Measurements from ENCODE around the gene FOS.
"Not testable (repeated sequence)": the region's sequence is repeated elsewhere in the genome, so short reads cannot be mapped to it uniquely, and the experiment has no call there.

FOS gene

DNA sequence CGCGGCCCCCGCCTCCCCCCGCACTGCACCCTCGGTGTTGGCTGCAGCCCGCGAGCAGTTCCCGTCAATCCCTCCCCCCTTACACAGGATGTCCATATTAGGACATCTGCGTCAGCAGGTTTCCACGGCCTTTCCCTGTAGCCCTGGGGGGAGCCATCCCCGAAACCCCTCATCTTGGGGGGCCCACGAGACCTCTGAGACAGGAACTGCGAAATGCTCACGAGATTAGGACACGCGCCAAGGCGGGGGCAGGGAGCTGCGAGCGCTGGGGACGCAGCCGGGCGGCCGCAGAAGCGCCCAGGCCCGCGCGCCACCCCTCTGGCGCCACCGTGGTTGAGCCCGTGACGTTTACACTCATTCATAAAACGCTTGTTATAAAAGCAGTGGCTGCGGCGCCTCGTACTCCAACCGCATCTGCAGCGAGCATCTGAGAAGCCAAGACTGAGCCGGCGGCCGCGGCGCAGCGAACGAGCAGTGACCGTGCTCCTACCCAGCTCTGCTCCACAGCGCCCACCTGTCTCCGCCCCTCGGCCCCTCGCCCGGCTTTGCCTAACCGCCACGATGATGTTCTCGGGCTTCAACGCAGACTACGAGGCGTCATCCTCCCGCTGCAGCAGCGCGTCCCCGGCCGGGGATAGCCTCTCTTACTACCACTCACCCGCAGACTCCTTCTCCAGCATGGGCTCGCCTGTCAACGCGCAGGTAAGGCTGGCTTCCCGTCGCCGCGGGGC is at the start of gene FOS:
TSS of gene FOS (plus strand) at position 407 of the 731 bp plus-strand sequence. CDS start at position 562, 155 bp downstream.
- DNase-seq (ENCODE audit: low spot score): peak; percentile 95

DNA sequence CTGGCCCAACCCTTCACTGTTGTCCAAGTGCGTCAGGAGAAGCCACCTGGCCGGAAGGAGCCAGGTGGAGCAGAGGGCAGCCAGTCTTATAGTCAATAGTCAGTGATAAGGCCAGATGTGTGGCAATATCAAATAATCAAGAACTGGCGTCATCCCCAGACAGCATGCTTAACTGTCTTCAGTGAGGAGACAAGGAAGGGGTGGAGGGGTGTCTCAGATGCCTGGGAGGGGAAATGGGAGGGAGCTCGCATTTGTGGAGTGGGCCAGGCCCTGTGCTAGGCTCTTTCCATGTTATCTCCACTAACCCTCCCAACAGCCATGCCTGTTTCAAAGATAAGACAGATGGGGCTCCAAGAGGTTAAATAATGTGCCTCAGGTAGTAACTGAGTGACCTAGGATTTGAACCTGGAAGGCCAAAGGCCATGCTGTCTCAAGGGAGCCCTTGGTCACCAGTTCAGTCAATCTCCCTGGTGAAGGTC is 48.9 kb upstream of the FOS start:
- no peak for DNase-seq (ENCODE audit: low spot score)

DNA sequence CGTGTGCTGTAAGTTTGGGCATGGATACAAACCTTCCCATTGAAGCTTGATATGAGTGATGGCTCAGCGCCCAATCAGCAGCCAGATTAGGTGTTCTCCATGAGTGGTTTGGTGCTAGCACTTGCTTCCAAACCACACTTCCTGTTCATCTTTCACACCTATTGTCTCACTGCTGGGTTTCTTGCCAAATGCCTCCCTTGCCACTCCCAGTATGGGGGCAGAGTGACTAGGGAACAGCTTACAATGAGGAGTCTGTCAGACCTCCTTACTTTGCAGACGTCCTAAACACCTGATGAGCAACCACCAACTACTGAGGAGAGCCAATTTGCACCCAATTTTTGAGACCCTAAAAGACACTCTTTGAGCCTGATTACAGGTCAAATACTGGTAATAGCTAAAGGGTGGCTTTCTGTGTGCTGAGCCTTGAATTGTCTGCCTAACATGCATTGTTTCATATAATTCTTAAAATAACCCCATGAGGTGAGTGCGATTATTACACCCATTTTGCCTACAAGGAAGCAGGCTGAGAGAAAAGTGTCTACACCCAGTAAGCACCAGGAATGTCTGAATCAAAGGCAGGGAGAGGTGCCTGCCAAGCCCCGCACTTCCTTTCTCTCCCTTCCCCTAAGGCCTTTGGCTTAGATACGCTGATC is 48.4 kb upstream of the FOS start:
- DNase-seq (ENCODE audit: low spot score): no peak

DNA sequence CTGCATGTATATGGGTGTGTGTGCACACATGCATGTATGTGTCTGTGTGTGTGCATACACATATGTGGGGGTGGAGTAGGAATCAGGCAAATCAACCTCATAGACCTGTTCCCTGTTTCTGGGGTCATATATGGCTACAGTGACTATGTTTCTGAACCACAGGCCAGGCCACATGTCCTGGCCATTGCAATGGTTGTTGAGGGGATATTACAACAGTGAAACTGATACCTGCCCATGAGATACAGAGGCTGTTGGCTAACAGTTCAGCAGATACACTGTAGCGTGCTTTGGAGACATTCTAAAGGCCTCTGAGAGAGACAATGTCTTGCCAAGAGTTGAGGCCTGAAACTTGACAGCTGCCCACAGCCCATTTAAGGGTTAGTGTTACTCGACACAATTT is 47.3 kb upstream of the FOS start:
- no peak for DNase-seq (ENCODE audit: low spot score)

DNA sequence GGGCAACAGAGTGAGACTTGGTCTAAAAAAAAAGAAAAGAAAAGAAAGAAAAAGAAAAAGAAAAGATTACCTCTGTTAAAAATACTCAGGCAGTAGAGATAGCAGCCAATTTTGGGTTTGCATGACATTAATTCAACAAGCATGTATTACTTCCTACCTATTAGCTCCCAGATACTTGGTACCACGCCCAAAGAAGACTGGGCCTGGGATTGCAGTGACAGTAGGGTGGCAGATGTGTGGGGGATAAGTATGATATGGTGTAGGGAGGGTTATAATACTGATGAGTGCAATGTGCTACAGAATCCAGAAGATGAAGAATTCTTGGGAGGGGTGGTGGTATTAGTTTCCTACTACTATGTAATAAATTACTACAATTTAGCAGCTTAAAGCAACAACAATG is 46.4 kb upstream of the FOS start:
- DNase-seq (ENCODE audit: low spot score): no peak

DNA sequence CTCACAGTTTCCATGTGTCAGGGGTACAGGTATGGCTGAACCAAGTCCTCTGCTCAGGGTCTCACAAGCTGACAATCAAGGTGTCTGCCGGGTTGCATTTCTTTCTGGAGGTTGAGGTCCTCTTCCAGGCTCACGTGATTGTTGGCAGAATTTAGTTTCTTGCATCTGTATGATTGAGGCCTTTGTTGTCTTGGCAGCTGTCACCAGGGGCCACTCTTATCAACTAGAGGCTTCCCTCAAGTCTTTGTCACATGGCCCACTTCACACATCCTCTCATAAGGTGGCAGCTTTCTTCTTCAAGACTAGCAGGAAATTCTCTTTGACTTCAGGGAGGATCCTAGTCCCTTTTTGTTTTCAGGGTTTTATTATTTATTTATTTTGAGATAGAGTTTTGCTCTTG is 46.0 kb upstream of the FOS start:
- no peak for DNase-seq (ENCODE audit: low spot score)

DNA sequence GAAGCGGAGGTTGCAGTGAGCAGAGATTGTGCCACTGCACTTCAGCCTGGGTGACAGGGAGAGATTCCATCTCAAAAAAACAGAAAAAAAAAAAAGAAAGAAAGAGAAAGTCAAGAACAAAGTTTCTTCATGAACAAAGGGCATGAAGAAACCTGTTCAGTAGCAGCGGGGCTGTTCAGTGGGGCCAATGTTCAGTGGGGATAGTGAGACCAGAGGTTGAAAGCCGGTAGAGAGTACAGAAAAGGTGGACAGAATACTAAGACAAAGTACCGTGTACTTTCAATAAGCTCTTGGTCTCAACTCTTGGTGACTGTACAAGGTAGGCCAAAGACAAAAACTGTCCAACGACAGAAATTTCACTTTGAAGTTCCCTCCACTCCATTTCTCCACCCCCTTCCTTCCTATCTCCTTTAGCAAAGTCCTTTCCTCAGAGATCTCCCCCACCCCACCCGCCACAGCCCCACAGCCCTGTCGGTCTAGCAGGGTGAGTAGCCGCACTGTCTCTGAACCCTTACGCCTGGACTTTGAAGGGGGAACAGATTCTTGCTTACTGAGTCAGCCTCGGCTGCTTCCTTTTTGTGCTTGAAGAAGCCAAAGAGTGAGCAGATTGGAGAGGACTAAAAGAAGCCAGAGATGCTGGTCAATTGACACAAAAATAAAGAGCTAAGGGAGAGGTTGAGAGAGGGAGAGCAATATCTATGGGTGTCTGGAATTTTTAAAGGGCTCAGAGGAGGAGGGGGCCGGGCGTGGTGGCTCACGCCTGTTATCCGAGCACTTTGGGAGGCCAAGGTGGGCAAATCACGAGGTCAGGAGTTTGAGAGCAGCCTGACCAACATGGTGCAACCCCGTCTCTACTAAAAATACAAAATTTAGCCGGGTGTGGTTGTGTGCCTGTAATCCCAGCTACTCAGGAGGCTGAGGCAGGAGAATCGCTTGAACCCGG is 44.2 kb upstream of the FOS start:
- no peak for DNase-seq (ENCODE audit: low spot score)

DNA sequence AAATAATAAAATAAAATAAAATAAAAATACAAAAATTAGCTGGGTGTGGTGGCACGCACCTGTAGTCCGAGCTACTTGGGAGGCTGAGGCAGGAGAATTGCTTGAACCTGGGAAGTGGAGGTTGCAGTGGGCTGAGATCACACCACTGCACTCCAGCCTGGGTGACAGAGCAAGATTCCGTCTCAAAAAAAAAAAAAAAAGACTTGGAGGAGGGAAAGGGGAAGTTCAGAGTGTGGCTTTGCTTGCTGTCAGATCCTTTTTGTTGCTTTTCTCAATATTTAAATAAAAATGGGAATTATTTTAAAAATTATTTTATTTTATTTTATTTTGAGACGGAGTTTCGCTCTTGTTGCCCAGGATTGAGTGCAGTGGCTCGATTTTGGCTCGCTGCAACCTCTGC is 43.4 kb upstream of the FOS start:
- DNase-seq (ENCODE audit: low spot score): not testable (repeated sequence)

DNA sequence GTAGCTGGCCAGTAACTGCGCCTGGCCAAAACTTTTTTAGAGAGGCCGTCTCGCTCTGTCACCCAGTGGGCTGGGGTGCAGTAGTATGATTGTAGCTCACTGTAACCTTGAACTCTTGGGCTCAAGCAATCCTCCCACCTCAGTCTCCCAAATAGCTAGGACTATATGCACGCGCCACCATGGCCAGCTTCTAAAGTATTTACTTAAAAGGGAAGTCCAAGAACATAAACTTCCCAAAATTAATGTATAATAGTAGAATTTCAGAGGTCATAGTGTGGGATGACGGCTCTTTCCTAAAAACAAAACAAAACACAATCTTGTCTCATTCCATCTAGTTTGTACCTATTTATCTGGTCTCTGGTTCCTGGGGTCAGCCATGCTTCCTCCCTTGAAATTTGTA is 42.2 kb upstream of the FOS start:
- DNase-seq (ENCODE audit: low spot score): no peak

DNA sequence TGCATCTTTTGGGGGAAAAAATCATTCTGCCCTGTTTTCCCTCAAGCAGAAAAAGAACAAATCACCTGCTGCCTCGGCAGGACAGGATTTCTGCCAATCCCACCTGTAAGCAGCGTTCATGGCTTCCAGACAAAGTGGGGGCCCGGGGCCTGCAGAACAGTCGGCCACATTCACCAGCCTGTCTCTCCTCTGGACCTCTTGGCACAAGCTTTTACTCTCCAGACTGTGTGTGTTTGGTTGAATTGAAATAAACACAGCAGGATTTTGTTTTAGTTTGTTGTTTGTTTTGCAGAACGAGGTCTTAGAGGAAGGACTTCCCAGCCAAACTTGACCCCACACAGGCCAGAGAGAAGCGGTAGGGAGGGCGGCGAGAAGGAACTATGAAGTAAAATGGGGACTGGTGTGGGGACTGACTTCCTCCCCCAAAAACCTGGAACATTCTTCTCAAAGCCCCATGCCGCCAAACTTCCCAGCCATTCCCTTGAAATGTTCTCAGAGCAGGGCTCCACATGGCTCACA is 41.7 kb upstream of the FOS start:
- DNase-seq (ENCODE audit: low spot score): no peak

DNA sequence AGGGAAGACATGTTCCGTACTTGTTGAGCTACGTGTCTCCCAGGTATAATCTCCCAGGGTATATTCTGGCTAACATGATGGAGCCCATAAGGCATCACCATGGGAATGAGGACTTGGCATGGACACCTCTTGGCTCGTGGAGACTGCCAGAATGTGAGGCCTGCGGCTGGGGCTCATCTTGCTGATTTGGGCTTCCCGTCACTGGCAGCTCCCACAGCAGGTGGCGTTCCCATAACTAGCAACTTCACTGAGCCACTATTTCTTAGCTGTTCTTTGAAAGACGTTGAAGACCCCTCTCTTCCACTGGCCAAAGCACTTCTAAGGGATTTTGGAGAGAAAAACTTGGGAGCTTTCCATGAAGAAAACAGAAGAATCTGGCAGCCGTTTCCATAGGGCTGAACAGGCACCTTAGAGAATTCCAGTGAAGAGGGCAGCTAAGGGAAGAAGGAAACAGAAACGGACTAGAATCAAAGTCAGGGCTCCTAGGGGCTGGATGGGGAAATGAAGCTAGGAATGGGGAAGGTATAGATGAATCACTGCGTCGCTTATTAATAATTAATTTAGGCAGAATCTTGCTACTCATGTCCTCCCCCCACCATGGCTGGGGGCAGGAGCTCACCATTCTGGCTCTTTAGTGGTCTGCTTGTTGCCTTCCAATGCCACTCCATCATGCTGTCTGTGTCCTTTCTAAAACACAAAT is 39.7 kb upstream of the FOS start:
- DNase-seq (ENCODE audit: low spot score): no peak

DNA sequence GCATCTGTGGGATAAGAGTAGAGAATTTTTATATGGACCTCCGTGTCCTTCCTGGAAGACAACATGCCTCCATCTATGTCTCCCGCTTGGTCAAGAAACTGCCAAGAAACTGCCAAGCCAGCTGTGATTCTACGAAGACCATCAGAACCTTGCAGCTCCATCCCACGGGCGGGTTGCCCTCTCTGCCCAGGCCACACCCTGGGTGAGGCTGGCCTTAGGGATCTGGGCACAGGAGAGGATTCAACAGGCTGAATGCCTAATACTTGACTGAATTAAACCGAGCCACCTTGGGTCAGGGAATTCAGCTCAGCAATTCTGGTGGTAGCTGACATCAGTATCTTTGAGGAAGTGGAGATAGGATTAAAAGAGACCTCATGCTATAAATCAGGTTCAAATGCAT is 37.8 kb upstream of the FOS start:
- no peak for DNase-seq (ENCODE audit: low spot score)

DNA sequence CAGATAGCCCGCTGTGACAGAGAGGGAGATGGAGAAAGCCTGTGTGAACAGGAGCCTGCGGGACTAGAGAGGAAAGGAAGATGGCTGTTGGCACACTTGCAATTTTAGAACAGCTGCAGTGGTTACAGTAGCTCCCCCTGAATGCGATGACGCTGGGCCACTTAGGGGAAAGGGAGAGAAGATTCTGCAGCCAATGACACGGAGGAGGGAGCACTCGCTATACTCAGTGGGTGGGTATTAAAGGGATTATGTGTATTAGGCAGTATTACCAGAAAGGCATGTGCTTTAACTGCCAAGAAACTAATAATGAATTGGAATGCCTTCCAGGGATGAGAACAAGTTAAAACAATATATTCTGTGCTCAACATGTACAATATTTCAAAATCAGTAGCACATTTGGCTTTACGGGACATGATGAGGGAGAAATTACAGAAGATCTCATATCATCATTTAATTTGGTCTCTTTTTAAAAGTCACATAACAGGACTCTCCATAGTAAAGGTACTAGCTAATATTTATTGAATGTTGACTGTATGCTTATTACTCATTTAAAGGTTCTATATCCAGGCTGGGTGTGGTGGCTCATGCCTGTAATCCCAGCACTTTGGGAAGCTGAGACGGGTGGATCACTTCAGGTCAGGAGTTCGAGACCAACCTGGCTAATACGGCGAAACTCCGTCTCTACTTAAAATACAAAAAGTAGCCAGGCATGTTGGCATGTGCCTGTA is 35.9 kb upstream of the FOS start:
- peak; percentile 90 for DNase-seq (ENCODE audit: low spot score)

DNA sequence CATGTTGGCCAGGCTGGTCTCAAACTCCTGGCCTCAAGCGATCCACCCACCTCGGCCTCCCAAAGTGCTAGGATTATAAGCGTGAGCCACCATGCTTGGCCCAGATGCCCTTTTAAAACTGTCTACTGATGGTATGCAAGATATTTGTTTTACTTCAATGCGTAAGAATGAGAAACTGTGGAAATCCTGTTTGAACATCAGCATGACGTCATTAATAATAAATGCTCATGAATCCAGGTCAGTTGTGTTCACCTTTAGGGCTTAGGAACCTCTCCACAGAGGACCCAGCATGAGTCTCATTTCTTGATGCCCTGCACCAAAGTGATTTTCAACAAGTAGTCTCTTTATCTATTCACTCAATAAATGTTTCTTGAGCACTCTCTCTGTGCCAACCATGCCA is 34.5 kb upstream of the FOS start:
- no peak for DNase-seq (ENCODE audit: low spot score)

DNA sequence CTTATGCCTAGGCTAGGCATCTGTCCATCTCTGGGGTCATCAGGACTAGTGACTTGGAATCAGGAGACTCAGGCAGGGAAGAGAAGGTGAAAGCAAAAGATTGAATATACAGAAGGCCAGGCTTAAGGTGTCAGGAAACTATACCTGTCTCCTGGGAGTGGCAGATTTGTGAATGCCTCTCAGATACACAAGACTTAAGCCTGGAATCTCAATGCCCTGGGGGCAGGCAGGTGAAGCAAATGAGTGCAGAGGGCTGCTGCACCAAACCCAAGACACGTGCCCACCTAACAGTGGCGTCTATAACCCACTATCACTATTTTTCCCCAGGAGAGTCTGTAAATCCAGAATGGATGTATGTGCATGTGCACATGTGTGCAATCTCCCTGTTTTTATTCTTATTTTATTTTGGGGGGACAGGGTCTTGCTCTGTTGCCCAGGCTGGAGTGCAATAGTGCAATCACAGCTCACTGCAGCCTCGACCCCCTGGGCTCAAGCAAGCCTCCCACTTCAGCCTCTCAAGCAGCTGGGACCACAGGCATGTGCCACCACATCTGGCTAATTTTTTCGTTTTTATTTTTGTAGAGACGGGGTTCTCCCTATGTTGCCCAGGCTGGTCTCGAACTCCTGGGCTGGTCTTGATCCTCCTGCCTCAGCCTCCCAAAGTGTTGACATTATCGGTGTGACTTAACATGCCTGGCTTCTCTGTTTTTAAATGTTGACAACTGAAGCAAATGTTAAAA is 31.9 kb upstream of the FOS start:
- no peak for DNase-seq (ENCODE audit: low spot score)

DNA sequence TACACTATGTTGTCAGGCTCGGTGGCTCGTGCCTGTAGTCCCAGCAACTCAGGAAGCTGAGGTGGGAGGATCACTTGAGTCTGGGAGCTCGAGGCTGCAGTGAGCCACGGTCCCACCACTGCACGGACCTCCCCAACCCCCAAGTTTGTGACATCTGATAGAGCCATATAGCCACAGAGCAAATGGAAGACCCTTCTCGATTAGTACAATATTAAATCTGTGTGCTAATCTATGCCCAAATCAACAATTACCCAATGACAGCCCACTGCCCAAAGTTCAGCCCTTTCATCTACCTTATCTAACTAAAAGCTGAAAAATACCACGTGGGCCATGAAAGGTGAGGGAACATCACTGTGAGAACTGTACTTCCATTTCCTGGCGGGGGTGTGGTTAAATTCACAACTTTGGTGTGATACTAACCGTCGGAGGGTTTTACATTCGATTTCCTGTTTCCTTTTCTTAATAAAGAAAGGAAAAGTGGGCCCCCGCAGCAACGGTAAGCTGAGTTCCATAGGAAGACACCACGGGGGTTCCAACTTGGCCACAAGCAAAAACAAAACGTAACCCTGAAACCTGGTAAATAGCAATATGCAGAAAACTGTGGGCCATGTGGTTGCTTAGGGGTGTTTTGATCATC is 31.2 kb upstream of the FOS start:
- DNase-seq (ENCODE audit: low spot score): no peak

DNA sequence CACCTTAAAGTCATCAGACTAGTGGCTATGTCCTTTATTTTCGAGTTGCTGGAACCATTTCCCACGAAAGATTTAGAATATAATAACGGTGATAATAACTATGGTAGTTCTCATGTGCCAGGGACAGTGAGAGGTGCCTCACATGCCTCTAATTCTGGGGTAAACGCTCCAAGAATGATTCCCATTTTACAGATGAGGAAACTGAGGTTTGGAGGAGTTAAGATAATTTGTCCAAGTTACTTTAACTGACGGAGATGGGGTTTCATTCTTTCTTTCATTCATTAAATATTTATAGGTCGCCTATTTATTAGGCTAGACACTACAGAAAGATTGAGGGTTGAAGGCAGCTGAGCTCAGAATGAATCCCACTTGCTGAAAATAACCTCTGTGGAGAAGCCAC is 30.7 kb upstream of the FOS start:
- DNase-seq (ENCODE audit: low spot score): no peak

DNA sequence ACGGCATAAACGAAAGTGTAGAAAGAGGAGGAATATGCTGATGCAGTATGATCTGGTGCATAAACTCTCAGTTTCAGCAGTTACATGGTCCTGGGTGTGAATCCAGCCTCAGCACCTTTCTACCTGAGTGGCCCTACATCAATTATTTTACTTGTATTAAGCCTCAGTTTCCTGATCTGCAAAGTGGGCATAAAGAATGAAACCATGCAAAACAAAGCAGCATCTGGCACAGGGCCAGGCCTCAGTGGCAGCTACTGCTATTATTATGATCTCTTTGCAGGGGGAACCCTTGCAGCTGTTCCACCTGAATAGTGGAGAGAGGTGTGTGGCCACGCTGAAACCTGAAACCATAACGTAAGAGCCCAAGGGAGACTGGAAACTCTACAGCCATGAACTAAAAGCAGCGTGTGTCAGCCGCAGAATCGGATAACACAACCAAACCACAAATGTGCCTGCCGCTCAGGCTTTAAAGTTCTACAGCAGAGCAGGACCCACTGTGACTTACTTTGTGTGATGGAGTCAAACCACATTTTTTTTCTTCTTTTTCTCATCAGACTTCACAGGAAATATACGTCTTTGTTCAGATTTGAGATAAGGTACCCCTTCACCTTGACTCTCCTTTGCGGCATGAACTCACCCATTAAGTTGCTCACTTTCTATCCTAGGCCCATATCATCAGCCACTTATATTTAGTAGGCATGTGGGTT is 29.2 kb upstream of the FOS start:
- DNase-seq (ENCODE audit: low spot score): no peak

DNA sequence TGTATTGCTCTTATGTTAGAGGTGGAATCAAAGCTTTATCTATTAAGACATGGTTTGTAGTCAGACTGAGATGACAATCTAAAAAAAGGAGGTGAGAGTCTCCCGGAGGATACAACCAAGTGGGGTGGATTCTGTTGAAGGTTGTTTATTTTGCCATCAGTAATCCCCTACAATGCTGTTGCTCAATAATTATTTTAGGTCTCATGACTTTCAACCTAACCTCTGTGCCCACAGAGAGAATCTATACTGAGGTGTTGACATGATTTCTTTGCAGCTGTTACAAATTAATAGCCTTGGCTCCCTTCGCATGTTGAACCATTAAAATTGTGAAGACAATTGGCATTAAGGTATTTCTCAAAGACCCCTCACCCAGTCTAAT is 28.7 kb upstream of the FOS start:
- no peak for DNase-seq (ENCODE audit: low spot score)

Data from D341Med (cell line).